HEK293T (cell line): ENCODE measurements around the gene RNF227.

Experiments
- CTCF ChIA-PET: fragments of 350-600 bp; formaldehyde crosslinking; extraction: SDS; loops from one replicate; lab custom pipeline; 2021; ENCODE audit warnings: antibody characterized with exemption, inconsistent platforms; lab: Yijun Ruan, JAX
- POLR2A ChIA-PET: fragments of 350-600 bp; formaldehyde crosslinking; extraction: SDS; loops from one replicate; lab custom pipeline; 2020; ENCODE audit warnings: antibody characterized with exemption, inconsistent platforms; lab: Yijun Ruan, JAX
- DNase-seq: peaks from one replicate; pipeline ENCODE4 v3.0.0; 2012; ENCODE audit warnings: mixed read lengths; ENCODE audit errors: extremely low spot score
- ARNT ChIP-seq: fragments of 450-650 bp; IDR thresholded peaks from 2 replicates; pipeline ENCODE4 v1.6.1; 2017; ENCODE audit warnings: mild to moderate bottlenecking
- BHLHE40 ChIP-seq: fragments of 450-650 bp; IDR thresholded peaks from 2 replicates; pipeline ENCODE4 v1.6.1; 2016; ENCODE audit warnings: mild to moderate bottlenecking, moderate library complexity, borderline replicate concordance
- CTBP1 ChIP-seq: fragments of 450-650 bp; IDR thresholded peaks from 2 replicates; pipeline ENCODE4 v1.6.1; 2016; ENCODE audit warnings: borderline replicate concordance
- ELF4 ChIP-seq: fragments of 450-650 bp; IDR thresholded peaks from 2 replicates; pipeline ENCODE4 v1.6.1; 2017; ENCODE audit warnings: antibody characterized with exemption
- FOXA1 ChIP-seq: fragments of 450-650 bp; IDR thresholded peaks from 2 replicates; pipeline ENCODE4 v1.6.1; 2016; ENCODE audit warnings: mild to moderate bottlenecking
- FOXK2 ChIP-seq: fragments of 450-650 bp; IDR thresholded peaks from 2 replicates; pipeline ENCODE4 v1.6.1; 2016; ENCODE audit warnings: mild to moderate bottlenecking
- FOXM1 ChIP-seq: fragments of 450-650 bp; IDR thresholded peaks from 2 replicates; pipeline ENCODE4 v1.6.1; 2017; ENCODE audit warnings: mild to moderate bottlenecking, borderline replicate concordance
- HDGF ChIP-seq: fragments of 450-650 bp; IDR thresholded peaks from 2 replicates; pipeline ENCODE4 v1.6.1; 2017; ENCODE audit warnings: antibody characterized with exemption, borderline replicate concordance
- L3MBTL2 ChIP-seq: fragments of 450-650 bp; conservative IDR thresholded peaks from 2 replicates; pipeline ENCODE4 v1.6.1; 2016; ENCODE audit warnings: mild to moderate bottlenecking
- LEF1 ChIP-seq: fragments of 450-650 bp; IDR thresholded peaks from 2 replicates; pipeline ENCODE4 v1.6.1; 2017; ENCODE audit warnings: mild to moderate bottlenecking, borderline replicate concordance
- NFRKB ChIP-seq: fragments of 450-650 bp; IDR thresholded peaks from 2 replicates; pipeline ENCODE4 v1.6.1; 2016; ENCODE audit warnings: mild to moderate bottlenecking, moderate library complexity
- PKNOX1 ChIP-seq: fragments of 450-650 bp; IDR thresholded peaks from 2 replicates; pipeline ENCODE4 v1.6.1; 2016
- SP1 ChIP-seq: fragments of 450-650 bp; IDR thresholded peaks from 2 replicates; pipeline ENCODE4 v1.6.1; 2017
- SUZ12 ChIP-seq: fragments of 450-650 bp; IDR thresholded peaks from 2 replicates; pipeline ENCODE4 v1.6.1; 2016; ENCODE audit warnings: mild to moderate bottlenecking
- TARDBP ChIP-seq: fragments of 450-650 bp; IDR thresholded peaks from 2 replicates; pipeline ENCODE4 v1.6.1; 2016
- ZNF384 ChIP-seq: fragments of 450-650 bp; IDR thresholded peaks from 2 replicates; pipeline ENCODE4 v1.6.1; 2016

The RNF227 gene

GRCh38 chr17:7888184-7888920 lies 27.7 kb downstream of the RNF227 start, which contains the start of gene CHD3:
Gene CHD3 (plus strand): TSS chr17:7888789. CDS start chr17:7889001, 212 bp downstream.
- POLR2A ChIA-PET: interaction anchor here (0.8 kb wide), 1 partner anchor 31 kb away, joined by 3 read pairs; the partner anchor contains the start of gene NAA38
- no peak for DNase-seq
- CTCF ChIA-PET: no interaction called here
- TF ChIP-seq BHLHE40: no peak
- TF ChIP-seq HDGF: no peak
- TF ChIP-seq SP1: no peak
- TF ChIP-seq ZNF384: no peak
- TF ChIP-seq NFRKB: no peak
- no peak for TF ChIP-seq LEF1
- no peak for TF ChIP-seq ELF4
- no peak for TF ChIP-seq TARDBP
- no peak for TF ChIP-seq FOXA1
- no peak for TF ChIP-seq PKNOX1
- no peak for TF ChIP-seq FOXK2
- no peak for TF ChIP-seq ARNT
- no peak for TF ChIP-seq SUZ12
- no peak for TF ChIP-seq L3MBTL2
- TF ChIP-seq FOXM1: no peak

GRCh38 chr17:7887482-7888183 lies 28.5 kb downstream of the RNF227 start:
- DNase-seq: peak; percentile 93
- ChIA-PET CTCF (no interaction called here), POLR2A (no interaction called here)
- 0 out of 2 replicates have a peak, but pooled peaks have one; percentile 64 for TF ChIP-seq HDGF
- no peak for TF ChIP-seq CTBP1
- TF ChIP-seq ARNT: no peak
- peak; percentile 72 for TF ChIP-seq PKNOX1
- no peak for TF ChIP-seq FOXA1
- no peak for TF ChIP-seq TARDBP
- TF ChIP-seq NFRKB: no peak
- TF ChIP-seq FOXK2: no peak
- no peak for TF ChIP-seq LEF1
- 0 out of 2 replicates have a peak, but pooled peaks have one; percentile 12 for TF ChIP-seq L3MBTL2
- no peak for TF ChIP-seq BHLHE40
- TF ChIP-seq SP1: no peak

DNA sequence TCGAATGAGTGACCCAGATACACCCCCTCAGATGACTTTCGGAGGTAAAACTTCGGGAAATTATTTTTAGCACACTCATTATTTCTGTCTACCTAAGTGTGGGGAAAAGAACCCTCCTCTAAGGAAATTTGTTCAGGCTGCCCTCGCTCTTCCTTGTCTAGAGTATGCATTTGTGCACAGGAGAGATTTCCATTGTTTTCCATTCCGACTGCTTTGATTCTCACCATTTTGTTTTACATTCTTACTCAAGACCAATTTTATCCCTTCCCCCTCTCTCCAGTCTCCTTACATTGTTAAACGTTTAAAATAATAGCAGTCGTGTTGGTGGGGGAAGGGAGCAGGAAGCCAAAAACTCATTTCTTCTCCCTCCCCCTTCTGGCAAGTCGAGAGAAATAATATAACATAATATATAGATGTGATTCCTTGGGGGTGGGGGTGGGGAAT lies 29.0 kb downstream of the RNF227 start:
- POLR2A ChIA-PET: no interaction called here
- TF ChIP-seq PKNOX1: no peak
- TF ChIP-seq TARDBP: no peak
- no peak for DNase-seq
- CTCF ChIA-PET: no interaction called here

- CTCF ChIA-PET: interaction anchor here (0.8 kb wide), 1 partner anchor 12 kb away, joined by 3 read pairs; no protein-coding TSS in a partner anchor
- POLR2A ChIA-PET: interaction anchor here (0.9 to 1.7 kb wide), 6 partner anchors 12 to 200 kb away, joined by 3 to 8 read pairs (median 6); partner anchors contain the start of genes CNTROB, CYB5D1, NAA38 and TRAPPC1
- TF ChIP-seq CTBP1: peak; percentile 26; the same call in 1 of the 2 replicates
- TF ChIP-seq ZNF384: no peak
- TF ChIP-seq BHLHE40: no peak
- peak; percentile 27 for DNase-seq
Measured at GRCh38 chr17:7886227-7887037, 29.7 kb downstream of the RNF227 start.

DNA sequence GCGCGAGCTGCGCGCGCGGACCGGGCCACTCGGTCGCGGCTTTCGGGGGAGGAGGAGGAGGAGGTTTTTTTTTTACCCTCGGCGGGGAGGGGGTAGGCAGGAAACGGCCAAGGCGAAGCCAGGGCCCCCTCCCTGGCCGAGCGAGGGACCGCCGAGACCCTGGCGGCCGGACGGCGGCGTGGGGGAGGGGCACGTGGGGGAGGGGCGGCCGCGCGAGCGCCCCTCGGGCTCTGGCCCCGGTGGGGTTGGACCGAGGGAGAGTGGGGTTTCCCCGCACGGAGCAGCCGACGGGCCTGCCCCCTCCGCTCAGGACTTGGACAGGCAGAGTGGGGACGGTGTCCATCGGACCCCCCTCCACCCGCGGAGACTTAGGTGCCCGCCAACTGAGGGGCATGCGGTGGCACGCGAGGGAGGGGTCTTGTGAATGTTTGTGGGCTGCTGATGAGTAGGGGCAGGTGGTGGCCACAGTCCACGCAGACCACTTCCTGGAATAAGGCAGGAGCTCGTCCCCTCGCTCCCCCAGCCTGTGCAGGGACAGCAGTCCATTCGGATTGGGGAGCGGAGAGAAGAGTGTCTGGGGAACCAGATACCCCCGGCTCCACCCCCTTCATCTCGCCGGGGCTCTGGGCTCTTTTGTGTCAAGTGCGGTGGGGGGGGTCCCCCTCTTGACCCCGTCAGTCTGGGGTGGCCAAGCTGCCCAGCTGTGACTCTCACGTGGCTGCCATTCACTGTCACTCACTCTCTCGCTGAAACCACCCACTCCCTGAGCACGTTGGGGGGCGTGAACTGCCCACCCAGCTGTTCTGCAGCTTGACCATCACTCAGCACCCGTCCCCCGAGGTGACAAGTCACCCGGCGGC lies 30.5 kb downstream of the RNF227 start:
- DNase-seq: peak; percentile 77
- ChIA-PET CTCF (interaction anchor here (0.8 kb wide), 1 partner anchor 13 kb away, joined by 3 read pairs; no protein-coding TSS in a partner anchor), POLR2A (interaction anchor here (0.9 to 1.7 kb wide), 6 partner anchors 13 to 199 kb away, joined by 3 to 8 read pairs (median 6); partner anchors contain the start of genes CNTROB, CYB5D1, NAA38 and TRAPPC1)
- TF ChIP-seq HDGF (no peak), SUZ12 (no peak), ARNT (no peak), FOXM1 (0 out of 2 replicates have a peak, but pooled peaks have one; percentile 13), CTBP1 (no peak), SP1 (no peak), LEF1 (no peak), TARDBP (peak; percentile 59; the same call in 1 of the 2 replicates), BHLHE40 (no peak), PKNOX1 (peak; percentile 92), ZNF384 (peak; percentile 93)
